Measurements from ENCODE around the gene GABRG2.

DNA sequence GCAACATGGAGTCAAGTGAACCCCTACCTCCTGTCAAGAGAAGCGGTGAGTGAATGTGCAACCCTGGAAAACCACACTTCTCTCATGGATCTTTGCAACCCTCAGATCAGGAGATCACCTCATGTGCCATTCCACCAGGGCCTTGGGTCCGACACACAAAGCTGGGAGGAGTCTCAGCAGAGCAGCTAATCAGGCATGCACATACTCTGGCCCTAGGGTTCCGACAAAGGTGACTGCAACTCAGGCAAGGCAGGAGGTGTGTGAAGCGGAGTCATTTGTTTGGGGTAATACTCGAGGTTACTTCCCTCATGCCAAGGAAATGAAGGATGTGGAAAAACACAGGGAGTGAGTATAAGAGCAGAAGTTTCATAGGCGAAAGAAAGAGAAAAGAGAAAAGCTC is 96.1 kb downstream of the GABRG2 start:
- TF ChIP-seq, protein P1, sequence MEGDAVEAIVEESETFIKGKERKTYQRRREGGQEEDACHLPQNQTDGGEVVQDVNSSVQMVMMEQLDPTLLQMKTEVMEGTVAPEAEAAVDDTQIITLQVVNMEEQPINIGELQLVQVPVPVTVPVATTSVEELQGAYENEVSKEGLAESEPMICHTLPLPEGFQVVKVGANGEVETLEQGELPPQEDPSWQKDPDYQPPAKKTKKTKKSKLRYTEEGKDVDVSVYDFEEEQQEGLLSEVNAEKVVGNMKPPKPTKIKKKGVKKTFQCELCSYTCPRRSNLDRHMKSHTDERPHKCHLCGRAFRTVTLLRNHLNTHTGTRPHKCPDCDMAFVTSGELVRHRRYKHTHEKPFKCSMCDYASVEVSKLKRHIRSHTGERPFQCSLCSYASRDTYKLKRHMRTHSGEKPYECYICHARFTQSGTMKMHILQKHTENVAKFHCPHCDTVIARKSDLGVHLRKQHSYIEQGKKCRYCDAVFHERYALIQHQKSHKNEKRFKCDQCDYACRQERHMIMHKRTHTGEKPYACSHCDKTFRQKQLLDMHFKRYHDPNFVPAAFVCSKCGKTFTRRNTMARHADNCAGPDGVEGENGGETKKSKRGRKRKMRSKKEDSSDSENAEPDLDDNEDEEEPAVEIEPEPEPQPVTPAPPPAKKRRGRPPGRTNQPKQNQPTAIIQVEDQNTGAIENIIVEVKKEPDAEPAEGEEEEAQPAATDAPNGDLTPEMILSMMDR (CRISPR knock-in tag; IDR thresholded peaks at IDR 0.05) = no peak
- TF ChIP-seq RXRA (CRISPR knock-in tag; IDR thresholded peaks at IDR 0.05) (no peak), ZFYVE20 (CRISPR knock-in tag; IDR thresholded peaks at IDR 0.05; ENCODE audit: borderline replicate concordance, low read depth) (no peak), TCF7L2 (IDR thresholded peaks at IDR 0.05; ENCODE audit: low read depth, low read length) (no peak), POLR2AphosphoS5 (IDR thresholded peaks at IDR 0.05; ENCODE audit: low read depth, low read length) (no peak), ZNF3 (CRISPR knock-in tag; IDR thresholded peaks at IDR 0.05) (no peak), CBFB (CRISPR knock-in tag; IDR thresholded peaks at IDR 0.05) (no peak), RFXAP (CRISPR knock-in tag; IDR thresholded peaks at IDR 0.05; ENCODE audit: borderline replicate concordance) (no peak), ELF3 (CRISPR knock-in tag; IDR thresholded peaks at IDR 0.05) (no peak), SATB2 (CRISPR knock-in tag; IDR thresholded peaks at IDR 0.05) (no peak), ZNF101 (CRISPR knock-in tag; IDR thresholded peaks at IDR 0.05; ENCODE audit: borderline replicate concordance, low read depth) (no peak)
- TF ChIP-seq, protein P2, sequence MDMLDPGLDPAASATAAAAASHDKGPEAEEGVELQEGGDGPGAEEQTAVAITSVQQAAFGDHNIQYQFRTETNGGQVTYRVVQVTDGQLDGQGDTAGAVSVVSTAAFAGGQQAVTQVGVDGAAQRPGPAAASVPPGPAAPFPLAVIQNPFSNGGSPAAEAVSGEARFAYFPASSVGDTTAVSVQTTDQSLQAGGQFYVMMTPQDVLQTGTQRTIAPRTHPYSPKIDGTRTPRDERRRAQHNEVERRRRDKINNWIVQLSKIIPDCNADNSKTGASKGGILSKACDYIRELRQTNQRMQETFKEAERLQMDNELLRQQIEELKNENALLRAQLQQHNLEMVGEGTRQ (IDR thresholded peaks at IDR 0.05; ENCODE audit: low read depth, low read length) = no peak
- TF ChIP-seq, protein P2 (CRISPR knock-in tag; IDR thresholded peaks at IDR 0.05; ENCODE audit: borderline replicate concordance) = no peak

Data from HepG2 (cell line).